Parathyroid adenoma (tissue), 2 donors: ENCODE measurements around the gene NHSL2.
A peak's percentile ranks its signal among the peaks of the same experiment; 100 is the strongest.

Experiments
- H2AFZ ChIP-seq: fragments of 300-600 bp; sonication (generic); one replicate; pipeline ENCODE4 v1.7.0; 2017; ENCODE audit warnings: antibody characterized with exemption, mild to moderate bottlenecking
- H3K27ac ChIP-seq: fragments of 300-600 bp; sonication (generic); one replicate; pipeline ENCODE4 v1.7.0; 2017
- H3K27me3 ChIP-seq: fragments of 300-600 bp; sonication (generic); one replicate; pipeline ENCODE4 v1.7.0; 2017; ENCODE audit warnings: low read length; ENCODE audit not compliant: control insufficient read depth, insufficient read depth
- H3K36me3 ChIP-seq: fragments of 300-600 bp; sonication (generic); one replicate; pipeline ENCODE4 v1.7.0; 2017; ENCODE audit warnings: low read length; ENCODE audit not compliant: control insufficient read depth, insufficient read depth
- H3K4me1 ChIP-seq: fragments of 300-600 bp; sonication (generic); one replicate; pipeline ENCODE4 v1.7.0; 2017; ENCODE audit warnings: control low read depth
- H3K4me2 ChIP-seq: fragments of 300-600 bp; sonication (generic); one replicate; pipeline ENCODE4 v1.7.0; 2017; ENCODE audit warnings: low read length
- H3K4me3 ChIP-seq: fragments of 300-600 bp; sonication (generic); one replicate; pipeline ENCODE4 v1.7.0; 2017; ENCODE audit warnings: low read depth, low read length
- H3K79me2 ChIP-seq: fragments of 300-600 bp; sonication (generic); one replicate; pipeline ENCODE4 v1.7.0; 2017; ENCODE audit warnings: control low read depth
- H3K9ac ChIP-seq: fragments of 300-600 bp; sonication (generic); one replicate; pipeline ENCODE4 v1.7.0; 2017; ENCODE audit warnings: mild to moderate bottlenecking
- H3K9me3 ChIP-seq: fragments of 300-600 bp; sonication (generic); one replicate; pipeline ENCODE4 v1.7.0; 2017; ENCODE audit warnings: low read length; ENCODE audit not compliant: control insufficient read depth
- TF ChIP-seq, protein P1 (sequence below): fragments of 300-600 bp; sonication (generic); IDR thresholded peaks from one replicate; pipeline ENCODE4 v1.7.0; 2017; ENCODE audit warnings: antibody characterized with exemption, mild to moderate bottlenecking
- donor health status: primary hyperparathyroidism.

Gene NHSL2

GRCh38 chrX:72125331-72126047 is 214.8 kb downstream of the NHSL2 start:
- H2AFZ ChIP-seq: no peak overlapping the region
- H3K4me1 ChIP-seq: peaks cover 52% of the 10 kb centered on the region
- H3K9ac ChIP-seq: no peak overlapping the region
- H3K9me3 ChIP-seq: no peaks in the 10 kb centered on the region
- no peaks in the 10 kb centered on the region for H3K27me3 ChIP-seq
- H3K79me2 ChIP-seq: no peaks in the 10 kb centered on the region
- no peak overlapping the region for H3K4me3 ChIP-seq
- no peak overlapping the region for H3K4me2 ChIP-seq
- H3K27ac ChIP-seq: peak overlapping the region; percentile 53
- TF ChIP-seq, protein P1, sequence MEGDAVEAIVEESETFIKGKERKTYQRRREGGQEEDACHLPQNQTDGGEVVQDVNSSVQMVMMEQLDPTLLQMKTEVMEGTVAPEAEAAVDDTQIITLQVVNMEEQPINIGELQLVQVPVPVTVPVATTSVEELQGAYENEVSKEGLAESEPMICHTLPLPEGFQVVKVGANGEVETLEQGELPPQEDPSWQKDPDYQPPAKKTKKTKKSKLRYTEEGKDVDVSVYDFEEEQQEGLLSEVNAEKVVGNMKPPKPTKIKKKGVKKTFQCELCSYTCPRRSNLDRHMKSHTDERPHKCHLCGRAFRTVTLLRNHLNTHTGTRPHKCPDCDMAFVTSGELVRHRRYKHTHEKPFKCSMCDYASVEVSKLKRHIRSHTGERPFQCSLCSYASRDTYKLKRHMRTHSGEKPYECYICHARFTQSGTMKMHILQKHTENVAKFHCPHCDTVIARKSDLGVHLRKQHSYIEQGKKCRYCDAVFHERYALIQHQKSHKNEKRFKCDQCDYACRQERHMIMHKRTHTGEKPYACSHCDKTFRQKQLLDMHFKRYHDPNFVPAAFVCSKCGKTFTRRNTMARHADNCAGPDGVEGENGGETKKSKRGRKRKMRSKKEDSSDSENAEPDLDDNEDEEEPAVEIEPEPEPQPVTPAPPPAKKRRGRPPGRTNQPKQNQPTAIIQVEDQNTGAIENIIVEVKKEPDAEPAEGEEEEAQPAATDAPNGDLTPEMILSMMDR: no peak
- H3K36me3 ChIP-seq: no peaks in the 10 kb centered on the region

GRCh38 chrX:72126048-72126415 is 215.4 kb downstream of the NHSL2 start:
- Histone ChIP-seq H3K27me3 (no peaks in the 10 kb centered on the region), H3K36me3 (no peaks in the 10 kb centered on the region), H2AFZ (no peak overlapping the region), H3K4me2 (no peak overlapping the region), H3K79me2 (no peaks in the 10 kb centered on the region), H3K9ac (no peak overlapping the region), H3K4me3 (no peak overlapping the region), H3K4me1 (peaks cover 47% of the 10 kb centered on the region), H3K27ac (peak overlapping the region; percentile 53), H3K9me3 (no peaks in the 10 kb centered on the region)
- TF ChIP-seq, protein P1: no peak

- TF ChIP-seq, protein P1: peak; percentile 71
- Histone ChIP-seq H3K9me3 (no peaks in the 10 kb centered on the region), H3K9ac (no peak overlapping the region), H3K4me3 (no peak overlapping the region), H3K4me1 (peaks cover 44% of the 10 kb centered on the region), H3K4me2 (no peak overlapping the region), H3K79me2 (no peaks in the 10 kb centered on the region), H3K27ac (peak overlapping the region; percentile 53), H2AFZ (no peak overlapping the region), H3K36me3 (no peaks in the 10 kb centered on the region), H3K27me3 (no peaks in the 10 kb centered on the region)
Measured at GRCh38 chrX:72126539-72127140, 216.0 kb downstream of the NHSL2 start.

DNA sequence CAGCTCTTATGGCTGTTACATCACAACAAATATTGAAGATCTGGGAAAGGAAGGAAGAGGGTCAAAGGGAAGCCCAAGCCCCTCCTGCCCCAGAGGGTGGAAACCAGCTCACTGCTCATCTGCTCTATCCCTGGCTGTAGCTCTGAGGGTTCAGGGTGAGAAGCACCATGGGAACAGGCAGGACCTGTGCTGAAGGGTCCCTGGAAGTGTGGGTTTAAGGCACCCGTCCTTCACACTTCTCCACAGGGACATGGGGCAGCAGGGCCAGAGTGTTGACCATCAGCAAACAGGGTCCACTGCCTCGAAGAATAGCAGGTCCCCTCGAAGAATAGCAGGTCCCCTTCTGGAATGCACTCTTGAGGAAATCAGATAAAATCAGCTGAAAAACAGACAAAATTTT is 216.7 kb downstream of the NHSL2 start:
- H3K9me3 ChIP-seq: no peaks in the 10 kb centered on the region
- TF ChIP-seq, protein P1: no peak
- no peak overlapping the region for H3K4me3 ChIP-seq
- H3K36me3 ChIP-seq: no peaks in the 10 kb centered on the region
- H3K27me3 ChIP-seq: no peaks in the 10 kb centered on the region
- no peak overlapping the region for H3K9ac ChIP-seq
- H3K27ac ChIP-seq: no peak overlapping the region
- no peak overlapping the region for H3K4me2 ChIP-seq
- no peaks in the 10 kb centered on the region for H3K79me2 ChIP-seq
- H3K4me1 ChIP-seq: peaks cover 38% of the 10 kb centered on the region
- H2AFZ ChIP-seq: no peak overlapping the region
